Transverse colon (tissue), 4 donors: ENCODE data around the gene RAB36.

Experiments used
- POLR2A ChIP-seq: fragments of 450-650 bp; IDR thresholded peaks from one replicate; pipeline ENCODE4 v1.6.1; 2016; ENCODE audit warnings: antibody characterized with exemption, mild to moderate bottlenecking, moderate library complexity
- POLR2AphosphoS5 ChIP-seq, 3 donors: sonication (generic); formaldehyde crosslinking; IDR thresholded peaks; one replicate each; pipeline ENCODE4 v1.6.1; 2016; ENCODE audit warnings: antibody characterized with exemption in 3 of 3
- TF ChIP-seq, protein P1 (sequence below), 5 experiments: fragments of 200-600 bp in 3 of 5; fragments of 450-650 bp in 2 of 5; sonication (generic) in 3 of 5; IDR thresholded peaks; 1 replicate in 2 of 5; 2 replicates in 3 of 5; pipeline ENCODE4 v1.5.1; 2016 to 2017; ENCODE audit warnings: antibody characterized with exemption in 5 of 5, inconsistent platforms in 3 of 5, mild to moderate bottlenecking in 2 of 5, moderate library complexity in 1 of 5

GRCh38 chr22:23126165-23127054, 18.9 kb upstream of the RAB36 start:
- TF ChIP-seq, protein P1, sequence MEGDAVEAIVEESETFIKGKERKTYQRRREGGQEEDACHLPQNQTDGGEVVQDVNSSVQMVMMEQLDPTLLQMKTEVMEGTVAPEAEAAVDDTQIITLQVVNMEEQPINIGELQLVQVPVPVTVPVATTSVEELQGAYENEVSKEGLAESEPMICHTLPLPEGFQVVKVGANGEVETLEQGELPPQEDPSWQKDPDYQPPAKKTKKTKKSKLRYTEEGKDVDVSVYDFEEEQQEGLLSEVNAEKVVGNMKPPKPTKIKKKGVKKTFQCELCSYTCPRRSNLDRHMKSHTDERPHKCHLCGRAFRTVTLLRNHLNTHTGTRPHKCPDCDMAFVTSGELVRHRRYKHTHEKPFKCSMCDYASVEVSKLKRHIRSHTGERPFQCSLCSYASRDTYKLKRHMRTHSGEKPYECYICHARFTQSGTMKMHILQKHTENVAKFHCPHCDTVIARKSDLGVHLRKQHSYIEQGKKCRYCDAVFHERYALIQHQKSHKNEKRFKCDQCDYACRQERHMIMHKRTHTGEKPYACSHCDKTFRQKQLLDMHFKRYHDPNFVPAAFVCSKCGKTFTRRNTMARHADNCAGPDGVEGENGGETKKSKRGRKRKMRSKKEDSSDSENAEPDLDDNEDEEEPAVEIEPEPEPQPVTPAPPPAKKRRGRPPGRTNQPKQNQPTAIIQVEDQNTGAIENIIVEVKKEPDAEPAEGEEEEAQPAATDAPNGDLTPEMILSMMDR (IDR thresholded peaks at IDR 0.05): no peak
- TF ChIP-seq POLR2AphosphoS5 (IDR thresholded peaks at IDR 0.05) (no peak), POLR2A (no peak)
